Astrocyte of the hippocampus (primary cell): Measurements from ENCODE around the gene LRRC37A3.
"Not testable (repeated sequence)": the region's sequence is repeated elsewhere in the genome, so short reads cannot be mapped to it uniquely, and the experiment has no call there.

Source experiments
- DNase-seq: peaks from one replicate; pipeline ENCODE4 v3.0.0; 2011; ENCODE audit warnings: low read depth, low spot score

The LRRC37A3 gene

GRCh38 chr17:64834060-64834459 is 85.2 kb downstream of the LRRC37A3 start:
- DNase-seq: peak; percentile 28

GRCh38 chr17:64830631-64831040 is 88.6 kb downstream of the LRRC37A3 start:
- not testable (repeated sequence) for DNase-seq

GRCh38 chr17:64829824-64830630 is 89.3 kb downstream of the LRRC37A3 start:
- DNase-seq: not testable (repeated sequence)

GRCh38 chr17:64829068-64829467 is 90.2 kb downstream of the LRRC37A3 start:
- not testable (repeated sequence) for DNase-seq

- DNase-seq: not testable (repeated sequence)
Measured at GRCh38 chr17:64818904-64819303, 100.4 kb downstream of the LRRC37A3 start.

GRCh38 chr17:64815833-64816198 is 103.5 kb downstream of the LRRC37A3 start:
- not testable (repeated sequence) for DNase-seq

GRCh38 chr17:64814993-64815832 is 104.1 kb downstream of the LRRC37A3 start:
- not testable (repeated sequence) for DNase-seq

GRCh38 chr17:64808178-64808977 is 110.9 kb downstream of the LRRC37A3 start:
- DNase-seq: peak; percentile 60
